Bone marrow (tissue), 2 donors: ENCODE data around the gene KRT8.

Experiments used
- DNase-seq, 2 donors: peaks; one replicate each; lab custom pipeline; 2025; lab: John Stamatoyannopoulos, UW

KRT8 gene

DNA sequence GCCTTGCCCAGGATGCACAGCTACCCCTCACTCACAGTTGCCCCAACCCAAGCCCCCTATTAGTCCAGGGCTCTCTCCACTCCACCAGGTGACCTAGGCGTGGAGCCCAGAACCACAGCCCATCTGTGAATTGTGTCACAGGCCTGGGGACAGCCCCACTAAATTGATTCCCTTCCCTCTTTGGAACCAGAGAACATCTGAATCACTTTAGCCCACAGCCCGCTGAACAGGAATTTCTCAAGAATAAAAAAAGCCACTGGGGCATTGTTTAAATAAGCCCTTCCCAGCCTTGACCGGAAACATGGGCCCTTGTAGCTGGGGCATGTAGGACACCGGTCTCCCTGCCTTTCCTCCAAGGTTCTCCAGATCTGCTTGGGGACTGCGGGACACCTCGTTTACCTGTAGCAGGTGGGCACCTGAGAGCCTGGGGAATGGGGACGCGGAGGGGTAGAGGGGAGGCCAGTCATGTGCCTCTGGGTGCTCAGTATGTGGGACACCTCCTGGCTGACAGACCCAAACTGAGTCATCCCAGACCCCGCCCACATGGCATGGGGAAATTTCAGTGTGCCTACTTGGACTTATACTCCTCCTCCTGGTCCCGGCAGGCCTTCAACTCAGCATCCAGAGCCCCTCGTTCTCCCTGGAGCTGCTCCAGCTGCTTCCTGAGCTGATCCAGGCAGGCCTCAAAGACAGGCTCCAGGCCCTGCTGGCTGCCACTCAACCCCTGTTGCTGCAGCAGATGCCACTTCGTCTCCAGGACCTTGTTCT lies 57.4 kb downstream of the KRT8 start:
- DNase-seq: no peak
